GM21737 (cell line): ENCODE measurements around the gene KCNC2.
"Not testable (repeated sequence)": the region's sequence is repeated elsewhere in the genome, so short reads cannot be mapped to it uniquely, and the experiment has no call there.

Source experiments
- ATAC-seq: cut with Tn5 transposase; IDR thresholded peaks from one replicate; pipeline ENCODE4 v1.9.1; 2021; ENCODE audit warnings: mild to moderate bottlenecking, moderate library complexity; ENCODE audit not compliant: unreplicated experiment

Gene KCNC2

DNA sequence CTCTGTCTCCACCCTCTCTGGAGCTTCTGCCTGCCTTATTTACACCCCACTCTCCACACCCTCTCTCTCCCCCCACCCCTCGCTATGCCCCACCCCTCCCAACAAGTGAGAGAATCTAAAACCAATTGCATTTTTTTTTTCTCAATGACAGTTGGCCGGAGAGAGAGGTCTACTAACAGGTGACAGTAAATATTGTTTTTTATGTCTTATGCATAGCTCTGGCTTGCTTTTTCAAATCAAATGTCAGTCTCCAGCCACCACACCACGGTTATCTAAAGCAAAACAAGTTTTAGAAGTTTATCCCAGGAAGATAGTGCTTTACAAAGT, at the start of gene KCNC2:
KCNC2 (minus strand) TSS at position 28 of the 327 bp plus-strand sequence.
- no peak for ATAC-seq

DNA sequence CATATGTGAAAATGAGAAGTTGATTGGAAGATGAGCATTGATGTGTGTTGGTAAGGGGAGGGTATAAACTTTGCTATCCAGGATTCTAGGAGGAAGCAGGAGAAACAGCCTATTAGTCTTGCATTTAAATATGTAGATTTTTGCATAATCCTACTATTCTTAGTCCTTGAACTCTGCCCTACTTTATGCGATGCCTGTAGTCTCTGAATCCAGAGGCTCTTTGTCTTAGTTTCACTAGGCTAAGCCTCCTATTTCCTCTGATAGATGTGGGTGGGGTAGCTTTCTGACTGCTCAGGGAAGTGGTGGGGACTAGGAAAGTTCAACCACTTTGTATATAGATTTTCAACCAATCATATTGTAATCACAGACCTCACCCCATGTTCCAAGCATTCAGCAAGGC, 49.5 kb upstream of the KCNC2 start:
- ATAC-seq, result no peak

DNA sequence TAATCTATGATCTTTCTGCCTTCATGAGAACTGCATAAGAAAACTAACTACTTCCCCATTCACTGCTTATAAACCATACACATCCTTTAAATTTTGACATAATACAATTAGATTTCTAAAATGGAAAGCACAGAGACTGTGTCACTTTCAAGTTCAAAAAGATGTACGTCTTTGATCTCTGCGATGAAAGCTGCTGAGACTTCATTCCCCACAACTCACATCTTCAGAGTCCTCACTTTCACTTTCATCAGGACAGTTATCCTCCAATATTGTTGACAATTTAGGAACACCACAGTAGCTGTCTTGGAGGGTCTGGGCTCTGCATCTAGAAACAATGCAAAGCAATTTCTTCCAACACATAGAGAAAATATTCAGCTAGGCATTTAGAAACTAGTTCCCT, 47.9 kb upstream of the KCNC2 start:
- no peak for ATAC-seq

DNA sequence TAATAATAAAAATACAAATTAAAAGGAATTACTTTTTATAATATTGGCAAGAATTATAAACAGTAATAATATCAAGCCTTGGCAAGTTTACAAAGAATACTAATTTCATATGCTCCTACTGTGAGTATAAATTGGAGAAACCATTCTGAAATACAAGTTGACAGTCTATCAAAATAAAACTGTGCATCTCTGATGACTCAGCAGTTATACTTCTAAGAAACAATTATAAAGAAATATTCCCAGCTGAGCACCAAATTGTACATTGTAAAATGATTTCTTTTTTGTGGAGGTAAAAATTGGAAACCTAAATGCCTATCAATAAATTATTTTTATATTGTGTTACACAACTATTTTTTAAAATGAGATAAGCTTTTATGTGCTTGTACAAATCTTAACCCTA, 35.5 kb upstream of the KCNC2 start:
- ATAC-seq, result no peak

DNA sequence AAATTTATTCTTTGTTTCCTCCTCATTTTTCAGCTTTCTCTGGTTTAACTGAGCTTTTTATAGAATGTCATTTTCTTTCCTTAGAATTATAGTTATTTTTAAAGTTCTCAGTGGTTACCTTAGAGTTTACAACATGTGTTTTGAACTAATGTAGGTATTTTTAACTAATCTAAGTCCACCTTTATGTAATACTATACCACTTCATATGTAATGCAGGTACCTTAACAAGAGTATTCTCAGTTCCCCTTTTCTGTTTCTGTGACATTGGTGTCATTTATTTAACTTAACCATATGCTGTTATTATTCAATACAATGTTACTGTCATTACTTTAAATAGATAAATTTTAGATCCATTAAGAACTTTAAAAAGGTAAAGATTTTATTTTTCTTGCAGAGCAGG, 30.3 kb upstream of the KCNC2 start:
- peak; percentile 71 for ATAC-seq

DNA sequence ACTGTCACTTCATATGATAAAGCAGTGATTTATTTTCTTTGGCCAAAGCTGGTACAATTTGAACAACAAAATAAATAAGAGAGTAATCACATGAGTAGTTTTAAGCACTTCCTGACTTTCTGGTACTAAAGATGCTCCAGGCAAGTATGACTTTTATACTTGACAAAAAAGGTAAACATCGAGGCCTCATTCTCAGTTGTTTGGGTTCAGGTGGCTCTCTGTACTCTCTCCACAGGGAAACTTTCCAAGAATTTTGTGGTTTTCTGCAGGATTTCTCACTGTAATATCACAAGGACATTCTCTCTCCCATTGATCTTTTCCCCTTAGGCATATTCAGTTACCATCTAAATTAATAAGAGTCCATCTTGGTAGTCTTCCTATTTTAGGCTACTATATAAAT, 26.6 kb upstream of the KCNC2 start:
- no peak for ATAC-seq

DNA sequence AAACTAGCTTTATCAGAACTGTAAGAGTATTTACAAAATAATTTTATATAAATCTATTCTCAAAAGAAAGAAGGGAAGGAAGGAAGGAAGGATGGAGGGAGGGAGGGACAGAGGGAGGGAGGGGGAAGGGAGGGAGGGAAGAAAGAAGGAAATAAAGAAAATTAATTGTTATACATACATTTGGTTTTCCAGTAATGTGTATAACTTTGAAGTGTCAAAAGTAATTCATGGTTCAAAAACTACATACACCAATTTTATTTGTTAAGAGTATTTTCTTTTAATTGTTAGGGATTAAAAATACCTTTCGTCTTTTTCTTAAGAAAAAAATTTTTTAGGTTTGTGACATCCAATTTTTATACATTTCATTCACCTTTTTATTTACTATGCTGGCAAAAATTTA, 17.5 kb upstream of the KCNC2 start:
- no peak for ATAC-seq

DNA sequence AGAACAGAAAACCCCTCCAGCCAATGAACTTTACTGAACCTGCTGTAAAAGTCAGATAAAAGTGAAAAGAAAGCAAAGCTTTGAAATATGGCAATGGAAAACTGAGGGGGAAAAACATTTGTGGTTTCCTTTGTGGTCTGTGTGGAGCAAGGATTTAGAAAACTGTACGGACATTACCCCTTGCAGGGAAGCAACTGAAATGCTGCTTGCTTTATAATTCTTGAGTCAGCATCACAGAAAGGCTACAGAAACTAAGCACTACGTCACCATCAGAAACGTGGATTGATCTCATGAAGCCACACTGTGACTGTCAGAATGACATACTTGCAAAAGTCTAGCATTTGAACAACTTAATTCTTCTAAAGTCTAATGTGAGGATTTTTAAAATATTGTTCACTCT, 2.4 kb upstream of the KCNC2 start:
- no peak for ATAC-seq

DNA sequence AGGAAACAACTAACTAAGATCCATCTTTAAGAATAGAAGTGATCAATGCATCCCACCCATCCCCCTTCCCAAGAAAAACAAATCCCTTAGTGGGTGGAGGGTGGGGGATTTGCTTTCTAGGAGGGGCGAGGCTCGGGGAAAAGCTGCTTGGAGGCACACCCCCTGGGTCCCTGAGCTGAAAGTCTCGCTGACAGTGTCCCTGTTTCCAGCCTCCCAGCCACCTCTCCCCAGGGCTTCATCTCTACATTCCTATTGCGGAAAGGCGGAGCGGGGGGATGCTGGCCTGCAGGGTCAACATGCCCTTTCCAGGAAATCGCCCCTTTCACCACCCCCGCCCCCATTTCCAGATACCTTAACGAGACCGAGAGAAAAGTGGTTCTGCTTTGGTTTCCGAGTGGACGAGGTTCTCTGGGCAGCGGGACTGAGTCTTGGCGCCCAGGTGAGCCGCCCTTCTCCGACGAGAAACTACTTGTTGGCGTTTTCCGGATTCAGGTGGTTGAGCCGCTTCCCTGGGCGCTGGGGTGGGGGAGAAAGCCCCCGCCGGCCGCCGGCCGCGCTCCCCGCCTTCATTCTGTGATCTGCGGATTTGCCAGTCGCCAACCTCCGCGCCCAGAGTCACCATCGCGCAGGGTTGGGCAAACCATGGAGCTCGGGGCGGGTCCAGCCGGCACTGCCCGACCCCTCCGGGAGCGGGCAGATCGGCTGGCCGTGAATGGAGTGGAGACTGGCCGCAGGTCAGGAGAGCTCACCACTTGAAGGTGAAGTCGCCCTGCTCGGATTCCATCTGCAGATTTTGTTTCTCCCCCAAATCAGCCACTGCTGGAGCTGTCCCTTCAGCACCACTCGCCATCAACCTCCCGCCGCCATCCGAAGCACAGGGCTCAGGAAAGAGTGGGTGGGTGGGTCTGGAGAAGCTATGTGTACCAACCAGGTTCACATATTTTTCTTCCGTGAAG, 505 bp downstream of the KCNC2 start:
- no peak for ATAC-seq

DNA sequence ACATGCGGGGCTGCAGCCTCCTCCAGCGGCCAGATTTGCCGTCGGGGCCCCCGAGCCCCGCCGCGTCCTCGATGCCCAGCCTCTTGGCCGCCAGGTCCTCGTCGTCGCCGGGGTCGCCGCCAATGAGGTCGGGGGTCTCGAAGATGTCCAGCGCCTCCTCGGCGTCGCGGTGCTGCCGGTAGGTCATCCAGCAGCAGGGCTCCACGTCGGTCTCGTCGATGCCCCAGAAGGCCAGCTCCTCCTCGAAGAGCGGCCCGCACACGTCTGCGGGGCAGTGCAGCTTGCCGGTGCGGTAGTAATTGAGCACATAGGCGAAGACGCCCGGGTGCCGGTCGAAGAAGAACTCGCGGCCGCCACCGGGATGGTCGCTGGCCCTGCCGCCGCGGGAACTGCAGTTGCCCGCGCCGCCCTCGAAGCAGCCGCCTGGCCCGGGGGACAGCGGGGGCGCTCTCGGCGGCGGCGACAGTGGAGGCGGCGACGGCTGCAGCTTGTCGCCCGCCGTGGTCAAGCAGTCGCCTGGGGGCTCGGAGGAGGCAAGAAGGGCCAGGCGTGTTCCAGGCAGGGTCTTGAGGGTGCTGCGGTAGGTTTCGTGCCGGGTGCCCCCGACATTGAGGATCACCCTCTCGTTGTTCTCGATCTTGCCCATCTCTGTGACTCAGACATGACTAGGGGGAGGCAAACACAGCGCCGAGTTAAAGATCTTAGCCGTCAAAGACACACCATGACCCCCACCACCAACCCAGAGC, 2.1 kb downstream of the KCNC2 start:
- no peak for ATAC-seq

DNA sequence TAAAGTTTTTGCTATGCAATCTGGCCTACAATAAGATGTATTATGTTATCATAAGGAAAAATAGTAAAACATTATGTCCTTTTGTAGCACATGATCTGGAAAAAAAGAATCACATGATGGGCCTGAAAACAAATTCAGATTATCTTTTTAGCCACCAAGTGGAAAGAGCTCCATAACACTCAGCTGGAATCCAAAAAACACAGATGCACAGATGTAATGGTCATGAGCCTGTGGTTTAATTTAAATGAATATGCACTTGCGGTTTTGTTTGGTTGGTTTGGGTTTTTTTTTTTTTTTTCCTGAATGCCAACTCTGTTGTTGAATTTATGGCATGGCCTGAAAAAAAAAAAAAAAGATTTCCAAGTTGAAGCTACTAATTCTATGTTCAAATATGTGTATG, 4.1 kb downstream of the KCNC2 start:
- ATAC-seq, result no peak

DNA sequence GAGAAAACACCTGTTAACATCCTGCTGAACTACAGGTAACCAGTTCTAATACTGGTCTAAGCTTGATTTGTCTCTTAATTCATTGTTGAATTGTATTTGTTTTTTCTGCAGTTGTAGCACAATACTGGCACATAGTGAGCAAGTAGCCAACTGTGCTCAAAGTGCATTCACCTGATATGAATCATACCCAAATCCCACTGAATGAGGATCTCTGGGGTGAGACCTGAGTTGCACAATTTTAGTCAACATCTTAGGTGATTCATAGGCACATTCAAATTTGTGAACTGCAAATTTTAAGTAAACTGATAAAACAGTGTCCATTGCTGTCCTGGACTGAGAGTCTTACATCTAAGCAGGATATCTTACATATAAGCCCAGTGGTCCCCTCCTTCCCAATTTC, 12.8 kb downstream of the KCNC2 start:
- ATAC-seq, result no peak

DNA sequence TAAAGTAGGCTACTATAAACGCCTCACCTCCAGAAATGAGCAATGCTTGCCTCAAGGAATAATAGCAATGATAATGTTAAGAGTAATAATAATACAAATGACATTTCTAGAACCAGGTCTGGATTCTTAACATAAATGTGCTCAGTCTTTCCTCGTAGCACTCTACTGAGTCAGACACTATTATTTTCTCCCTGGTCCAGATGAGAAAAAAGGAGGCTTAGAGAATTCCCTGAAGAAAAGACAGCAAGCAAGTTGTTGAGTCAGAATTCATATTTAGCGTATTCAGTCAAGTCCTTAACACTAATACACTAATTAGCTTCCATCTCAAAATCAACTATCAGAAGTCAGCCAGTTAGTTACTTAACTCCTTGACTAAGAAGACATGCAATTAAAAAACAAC, 13.2 kb downstream of the KCNC2 start:
- no peak for ATAC-seq

DNA sequence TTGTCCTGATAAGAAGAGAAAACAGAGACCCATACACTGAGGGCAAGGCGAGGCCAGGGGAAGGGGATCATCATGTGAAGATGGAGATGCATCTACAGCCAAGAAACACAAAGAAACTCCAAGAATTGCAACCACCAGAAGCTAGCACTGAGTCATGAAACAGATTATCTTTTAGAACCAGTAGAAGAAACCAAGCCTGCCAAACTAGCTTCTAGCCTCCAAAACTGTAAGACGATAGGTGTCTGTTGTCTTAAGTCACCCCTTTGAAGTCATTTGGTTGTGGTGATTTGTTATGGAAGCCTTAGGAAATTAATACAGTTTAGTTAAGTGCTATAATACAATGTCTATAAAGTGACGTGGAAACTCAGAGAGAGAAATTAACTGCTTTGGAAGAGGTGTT, 15.4 kb downstream of the KCNC2 start:
- ATAC-seq, result no peak

DNA sequence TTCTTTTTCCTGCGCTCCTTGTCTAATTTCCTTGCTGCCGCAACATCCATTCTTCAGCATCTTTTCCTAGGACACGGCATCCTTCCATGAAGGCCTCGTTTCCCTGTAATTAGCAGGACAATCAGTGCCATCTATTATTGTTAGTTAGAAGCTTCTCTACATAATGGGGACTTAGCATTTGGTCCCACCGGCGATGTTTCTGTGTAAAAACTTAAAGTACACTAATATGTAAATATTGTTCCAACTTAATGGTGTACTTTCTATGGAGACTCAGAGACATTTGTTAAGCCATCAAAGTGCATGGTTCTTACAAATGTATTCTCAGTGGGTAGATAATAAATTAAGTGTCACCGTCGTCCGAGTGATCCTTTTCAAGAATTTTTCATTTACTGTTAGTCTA, 17.4 kb downstream of the KCNC2 start:
- no peak for ATAC-seq

DNA sequence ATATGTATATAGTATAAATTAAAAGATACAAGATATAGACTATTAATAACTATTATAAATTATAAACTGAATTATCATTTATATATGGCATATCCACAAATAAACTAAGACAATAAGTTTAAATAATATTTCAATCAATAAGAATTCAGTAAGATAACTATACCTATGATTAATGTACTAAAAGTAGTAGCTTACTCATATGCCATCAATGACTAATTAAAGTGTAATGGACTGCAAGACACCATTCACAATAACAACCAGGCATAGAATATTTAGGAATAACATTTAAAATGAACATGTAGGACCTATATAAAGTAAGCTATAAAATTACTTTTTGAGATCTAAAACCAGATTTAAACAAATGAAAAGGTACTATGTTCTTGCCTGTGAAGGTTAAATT, 18.8 kb downstream of the KCNC2 start:
- no peak for ATAC-seq

DNA sequence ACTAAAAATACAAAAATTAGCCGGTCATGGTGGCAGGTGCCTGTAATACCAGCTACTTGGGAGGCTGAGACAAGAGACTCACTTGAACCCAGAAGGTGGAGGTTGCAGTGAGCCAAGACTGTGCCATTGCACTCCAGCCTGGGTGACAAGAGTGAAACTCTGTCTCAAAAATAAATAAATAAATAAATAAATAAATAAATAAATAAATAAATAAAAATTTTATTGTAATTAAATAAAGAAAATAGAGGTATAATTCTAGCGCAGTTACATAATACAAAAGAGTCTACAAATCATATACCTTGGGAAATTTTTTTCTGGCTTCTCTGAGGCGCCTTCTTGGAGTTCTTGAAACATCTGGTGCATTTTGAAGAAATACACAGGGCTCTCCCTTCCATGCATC, 23.8 kb downstream of the KCNC2 start:
- ATAC-seq, result not testable (repeated sequence)

DNA sequence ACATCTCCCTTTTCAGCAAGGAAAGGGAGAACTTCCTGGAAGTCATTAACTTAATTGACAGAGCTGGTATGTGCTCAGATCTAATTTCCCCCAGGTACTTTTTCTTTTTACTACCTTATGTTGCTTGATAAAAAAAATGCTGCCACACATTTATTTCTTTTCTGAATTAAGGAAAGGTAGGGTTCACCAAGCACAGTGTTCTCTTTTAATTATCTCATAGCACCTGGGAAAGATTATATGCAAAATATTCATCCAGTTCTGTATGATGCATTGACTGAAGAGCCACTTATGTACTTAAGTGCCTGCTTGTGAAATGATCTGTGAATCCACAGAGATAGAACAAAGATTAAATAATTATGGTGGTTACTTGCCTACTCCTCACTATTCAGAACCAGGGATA, 25.1 kb downstream of the KCNC2 start:
- ATAC-seq, result no peak

DNA sequence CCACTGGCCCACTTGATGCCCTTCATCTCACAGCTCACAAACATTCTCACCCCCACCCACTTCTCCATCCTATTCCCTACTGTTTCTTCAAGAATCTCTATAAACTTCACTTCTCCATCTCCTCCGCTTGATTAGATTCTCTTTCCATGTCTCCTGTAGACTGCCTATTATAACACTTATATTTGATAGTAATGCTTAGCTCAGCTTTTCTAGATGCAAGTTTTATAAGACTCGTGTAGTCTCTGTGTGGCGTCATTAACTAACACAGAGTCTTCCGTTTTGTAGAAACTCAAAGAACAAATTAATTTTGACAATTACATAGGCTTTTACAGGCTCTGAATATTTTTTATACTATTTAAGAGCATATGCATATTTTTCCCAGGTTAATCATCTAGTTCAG, 25.7 kb downstream of the KCNC2 start:
- ATAC-seq, result no peak

DNA sequence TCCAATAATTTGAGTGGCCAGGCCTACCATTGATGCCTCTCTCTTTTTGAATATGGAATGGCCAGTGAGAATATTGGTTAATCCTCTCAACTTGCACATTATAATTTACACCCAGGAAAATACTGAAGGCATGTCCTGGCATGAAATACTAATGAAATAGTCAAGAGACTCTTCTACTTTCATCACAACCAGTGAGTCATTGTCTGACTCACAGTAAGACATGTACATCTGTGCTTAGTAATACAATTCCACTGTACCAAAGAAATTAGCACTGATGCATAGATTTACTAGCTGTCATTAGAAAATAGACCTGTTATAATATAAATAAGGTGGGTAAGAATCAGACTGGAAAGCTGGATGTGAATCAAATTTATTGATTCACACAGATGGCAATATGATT, 31.6 kb downstream of the KCNC2 start:
- ATAC-seq, result no peak

DNA sequence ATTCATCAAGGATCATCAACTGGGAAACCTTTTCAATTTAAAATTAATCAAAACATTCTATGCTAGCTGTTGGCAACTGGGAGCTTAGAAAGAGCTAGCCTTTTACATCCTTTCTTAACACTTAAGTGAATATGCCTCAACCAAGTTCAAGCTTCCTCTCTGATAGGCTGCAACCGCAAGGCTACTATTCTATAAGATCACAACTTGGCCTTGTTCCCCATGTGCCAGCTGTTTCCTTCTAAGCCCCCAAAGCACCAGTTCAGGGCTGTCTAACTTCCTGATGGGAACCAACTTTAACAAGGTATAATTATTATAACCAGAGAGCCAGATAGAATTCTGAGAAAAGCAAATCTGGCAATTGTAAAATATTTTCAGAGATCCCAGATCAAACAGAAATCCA, 37.0 kb downstream of the KCNC2 start:
- no peak for ATAC-seq

DNA sequence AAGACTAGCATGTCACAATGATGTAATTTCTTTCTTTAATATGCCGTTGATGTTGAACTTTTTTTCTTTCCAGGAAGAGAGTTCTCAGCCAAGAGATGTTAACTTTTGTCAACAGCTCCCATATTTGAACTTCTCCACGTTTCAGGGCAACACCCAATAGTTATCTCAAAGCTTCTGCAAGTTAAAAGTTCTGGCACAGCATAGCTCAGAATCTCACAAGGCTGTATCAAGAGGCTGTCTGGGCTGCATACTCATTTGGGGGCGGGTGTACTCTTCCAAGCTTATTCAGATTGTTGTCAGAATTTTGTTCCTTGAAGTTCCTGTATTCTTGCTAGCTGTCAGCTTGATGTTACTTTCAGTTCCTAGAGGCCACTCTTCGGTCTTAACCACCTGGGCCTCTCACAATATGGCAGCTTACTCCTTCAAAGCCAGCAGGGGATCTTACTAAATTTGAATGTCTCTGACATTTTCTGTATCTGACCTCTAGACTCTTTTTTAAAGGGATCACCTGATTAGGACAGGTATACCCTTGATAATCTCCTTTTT, 38.9 kb downstream of the KCNC2 start:
- ATAC-seq, result no peak
